GF-D8 (cell line): ENCODE measurements around the gene RAPGEF5.

Source experiments
- DNase-seq: peaks from one replicate; lab custom pipeline; 2025; lab: John Stamatoyannopoulos, UW

Gene RAPGEF5

GRCh38 chr7:22256541-22257096 lies 100.3 kb downstream of the RAPGEF5 start:
- DNase-seq: no peak

GRCh38 chr7:22255834-22256233 lies 101.1 kb downstream of the RAPGEF5 start:
- no peak for DNase-seq

- no peak for DNase-seq
These were observed 101.6 kb downstream of the RAPGEF5 start for GRCh38 chr7:22255342-22255741.

GRCh38 chr7:22252936-22253536 lies 103.9 kb downstream of the RAPGEF5 start:
- no peak for DNase-seq

- DNase-seq: no peak
These were observed 104.9 kb downstream of the RAPGEF5 start for GRCh38 chr7:22252016-22252415.

GRCh38 chr7:22251281-22251680 lies 105.7 kb downstream of the RAPGEF5 start:
- DNase-seq: no peak

GRCh38 chr7:22250390-22250789 lies 106.6 kb downstream of the RAPGEF5 start:
- no peak for DNase-seq

GRCh38 chr7:22248111-22248809 lies 108.7 kb downstream of the RAPGEF5 start:
- no peak for DNase-seq

- no peak for DNase-seq
These were observed 115.1 kb downstream of the RAPGEF5 start for GRCh38 chr7:22241805-22242390.

GRCh38 chr7:22240904-22241571 lies 115.9 kb downstream of the RAPGEF5 start:
- DNase-seq: no peak

GRCh38 chr7:22238354-22239311 lies 118.3 kb downstream of the RAPGEF5 start:
- DNase-seq: no peak

GRCh38 chr7:22235134-22235533 lies 121.8 kb downstream of the RAPGEF5 start:
- no peak for DNase-seq

GRCh38 chr7:22234227-22234626 lies 122.7 kb downstream of the RAPGEF5 start:
- no peak for DNase-seq

- no peak for DNase-seq
These were observed 125.1 kb downstream of the RAPGEF5 start for GRCh38 chr7:22231806-22232205.

GRCh38 chr7:22231141-22231540 lies 125.8 kb downstream of the RAPGEF5 start:
- DNase-seq: no peak

- DNase-seq: no peak
These were observed 126.7 kb downstream of the RAPGEF5 start for GRCh38 chr7:22230238-22230637.

- DNase-seq: no peak
These were observed 127.8 kb downstream of the RAPGEF5 start for GRCh38 chr7:22229148-22229547.

GRCh38 chr7:22223807-22224206 lies 133.1 kb downstream of the RAPGEF5 start:
- DNase-seq: no peak

GRCh38 chr7:22220941-22221340 lies 136.0 kb downstream of the RAPGEF5 start:
- no peak for DNase-seq

- DNase-seq: no peak
These were observed 137.0 kb downstream of the RAPGEF5 start for GRCh38 chr7:22219739-22220493.

- DNase-seq: no peak
These were observed 137.9 kb downstream of the RAPGEF5 start for GRCh38 chr7:22219036-22219435.
